Limb (tissue), 2 donors: ENCODE data around the gene DAZL.

Source experiments
- DNase-seq, 2 donors: peaks; one replicate each; pipeline ENCODE4 v3.0.0-alpha.2; 2016; ENCODE audit errors: extremely low spot score in 2 of 2

Gene DAZL

DNA sequence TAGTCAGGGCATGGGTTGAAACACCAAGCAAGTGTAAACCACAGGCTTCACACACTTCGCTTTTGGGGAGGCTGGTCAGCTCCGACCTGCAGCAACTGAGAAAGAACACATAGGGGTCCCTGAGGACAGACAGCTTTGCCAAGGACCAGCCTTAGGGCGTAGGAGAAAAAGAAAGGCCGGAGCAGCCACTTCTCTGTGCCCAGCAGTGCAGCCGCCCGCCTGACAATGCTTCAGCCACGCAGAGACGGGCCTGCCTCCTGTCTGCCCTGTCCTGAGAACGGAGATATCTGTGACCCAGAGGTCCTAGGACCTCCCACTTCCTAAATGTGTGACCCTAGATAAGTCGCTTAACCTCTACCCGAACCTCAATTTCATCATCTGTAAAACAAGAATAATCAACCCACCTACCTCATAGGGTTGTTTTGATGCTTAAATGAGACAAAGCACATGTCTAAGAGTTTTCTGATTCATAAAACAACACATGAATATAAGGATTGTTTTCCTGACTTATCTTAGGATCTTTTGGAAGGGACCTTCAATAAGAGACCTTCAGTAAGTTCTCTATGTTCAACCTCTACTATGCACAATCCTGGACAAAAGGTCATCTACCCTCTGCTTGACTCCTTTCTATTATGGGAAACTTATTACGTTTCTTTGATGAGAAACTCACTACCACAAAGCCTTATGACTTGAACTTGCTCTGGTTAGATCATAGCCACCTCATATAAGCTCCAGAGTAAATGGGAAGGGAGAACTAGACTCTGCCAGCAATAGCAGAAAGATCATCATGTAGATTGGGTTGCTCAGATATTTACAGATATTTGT is 58.8 kb downstream of the DAZL start:
- DNase-seq = no peak

DNA sequence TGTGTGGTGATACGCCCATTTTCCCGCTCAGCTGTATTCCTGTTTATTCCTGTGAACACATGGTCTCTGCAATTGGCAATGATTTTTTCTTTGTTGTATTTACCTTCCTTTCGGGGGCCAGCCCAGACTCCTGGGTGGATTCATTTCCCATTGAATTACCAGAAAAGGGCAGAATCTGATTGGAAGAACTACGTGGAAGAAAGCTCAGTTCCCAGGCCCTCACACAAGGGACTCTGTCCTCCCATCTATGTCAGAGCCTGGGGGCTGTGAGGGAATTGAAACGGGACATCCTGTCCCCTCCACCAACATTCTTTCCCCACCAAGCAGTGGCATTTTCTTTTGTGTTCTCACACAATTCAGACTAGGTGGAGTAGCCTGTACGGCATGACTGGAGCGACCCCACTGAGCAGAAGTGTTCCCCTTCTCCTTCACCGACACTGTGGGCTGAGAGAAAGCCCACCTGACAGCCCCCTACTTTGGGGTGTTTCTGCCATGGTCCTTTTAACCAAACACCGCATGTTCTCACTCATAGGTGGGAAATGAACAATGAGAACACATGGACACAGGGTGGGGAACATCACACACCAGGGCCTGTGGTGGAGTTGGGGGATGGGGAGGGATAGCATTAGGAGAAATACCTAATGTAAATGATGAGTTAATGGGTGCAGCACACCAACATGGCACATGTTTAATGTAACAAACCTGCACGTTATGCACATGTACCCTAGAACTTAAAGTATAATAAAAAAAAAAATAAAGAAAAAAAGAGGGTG is 59.6 kb downstream of the DAZL start:
- DNase-seq = no peak

DNA sequence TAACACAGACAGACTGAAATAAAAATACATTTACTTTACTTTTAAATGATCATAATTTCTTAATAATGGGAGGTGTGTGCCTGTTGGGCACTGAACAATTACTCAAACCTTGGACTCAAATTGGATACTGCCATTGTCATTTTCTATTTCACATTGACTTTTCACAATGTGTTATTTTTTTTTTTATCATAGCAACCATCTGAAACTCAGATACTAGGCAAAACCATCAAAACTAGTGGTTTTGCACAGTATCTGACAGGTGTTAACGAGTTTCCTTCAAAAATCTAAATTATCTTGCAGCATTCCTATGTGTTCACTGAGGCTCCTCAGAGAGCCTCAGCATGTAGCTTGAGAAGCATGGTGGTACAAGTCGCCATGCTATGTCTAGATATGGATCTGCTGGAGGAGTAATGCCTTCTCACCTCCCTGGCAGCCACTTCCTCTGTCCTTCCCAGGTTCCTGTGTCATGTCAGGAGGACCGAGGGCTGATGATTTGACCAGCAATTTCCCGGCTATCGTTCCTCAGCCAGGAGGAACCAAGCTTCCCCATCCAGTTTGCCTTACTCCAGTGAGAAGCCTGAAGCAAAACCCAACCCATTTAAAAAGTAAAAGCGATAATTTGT is 61.9 kb downstream of the DAZL start:
- no peak for DNase-seq

DNA sequence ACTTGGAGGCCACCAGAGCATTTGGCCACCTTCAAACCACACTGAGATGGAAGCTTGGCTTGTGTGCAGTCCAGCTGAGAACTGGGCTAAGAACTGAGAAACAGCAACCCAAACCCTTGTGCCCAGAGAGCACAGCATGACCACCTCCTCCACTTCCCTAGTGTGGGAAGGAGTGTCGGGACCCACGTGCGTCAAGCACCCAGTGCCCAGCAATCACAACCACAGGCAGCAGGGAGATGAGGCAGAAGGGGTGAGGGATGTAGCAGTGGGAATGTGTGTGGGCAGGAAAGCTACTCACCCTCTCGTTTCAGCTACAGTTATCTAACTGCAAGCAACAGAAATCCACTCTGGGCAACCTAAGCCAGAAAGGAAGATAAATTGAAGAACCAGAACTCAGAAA is 66.7 kb downstream of the DAZL start:
- no peak for DNase-seq

DNA sequence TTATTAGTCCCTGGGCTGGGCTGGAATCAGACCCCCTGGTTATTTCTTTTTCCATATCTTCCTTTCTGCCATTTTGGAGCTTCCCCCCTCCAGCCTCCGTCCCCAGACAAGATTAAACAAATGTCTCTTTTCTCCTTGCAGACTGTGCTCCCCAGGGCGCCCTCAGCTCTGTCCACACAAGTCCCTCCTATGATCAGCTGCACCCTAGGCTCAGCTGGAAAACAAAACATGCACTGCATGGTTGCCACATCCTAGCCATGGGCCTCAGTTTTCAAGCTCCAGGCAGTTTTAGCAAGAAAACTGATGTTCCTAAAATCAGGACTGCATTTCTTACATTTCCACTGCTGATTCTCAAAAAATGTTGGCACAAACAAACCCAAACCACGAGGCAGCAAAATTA is 68.2 kb downstream of the DAZL start:
- no peak for DNase-seq
